Neural cell (in vitro differentiated cells): ENCODE data around the gene SNUPN.

Source experiments
- EP300 ChIP-seq: fragments of 450-650 bp; conservative IDR thresholded peaks from 2 replicates; pipeline ENCODE4 v1.6.1; 2014; ENCODE audit warnings: antibody characterized with exemption, mild to moderate bottlenecking, moderate library complexity; ENCODE audit not compliant: poor library complexity, severe bottlenecking
- EZH2 ChIP-seq: fragments of 200-600, 300-800 bp; shearing (Covaris generic), sonication (generic); IDR thresholded peaks from 2 replicates; pipeline ENCODE4 v1.6.1; 2014; ENCODE audit warnings: antibody characterized with exemption, low read length, borderline replicate concordance, mild to moderate bottlenecking; ENCODE audit not compliant: insufficient read depth, poor library complexity, severe bottlenecking
- MXI1 ChIP-seq: fragments of 450-650 bp; conservative IDR thresholded peaks from 2 replicates; pipeline ENCODE4 v1.6.1; 2014; ENCODE audit warnings: antibody characterized with exemption, mild to moderate bottlenecking; ENCODE audit not compliant: poor library complexity, severe bottlenecking
- POLR2AphosphoS5 ChIP-seq: IDR thresholded peaks from 2 replicates; pipeline ENCODE4 v1.6.1; 2012
- RAD21 ChIP-seq: fragments of 450-650 bp; conservative IDR thresholded peaks from 2 replicates; pipeline ENCODE4 v1.6.1; 2014; ENCODE audit warnings: antibody characterized with exemption, mild to moderate bottlenecking, moderate library complexity
- TAF1 ChIP-seq: IDR thresholded peaks from 2 replicates; pipeline ENCODE4 v1.6.1; 2012; ENCODE audit warnings: low read depth
- TF ChIP-seq, protein P1 (sequence below): IDR thresholded peaks from 2 replicates; pipeline ENCODE4 v1.6.1; 2012; ENCODE audit warnings: borderline replicate concordance
- TF ChIP-seq, protein P2 (sequence below): fragments of 450-650 bp; IDR thresholded peaks from 2 replicates; pipeline ENCODE4 v1.5.1; 2014; ENCODE audit warnings: antibody characterized with exemption, mild to moderate bottlenecking, moderate library complexity; ENCODE audit not compliant: poor library complexity, severe bottlenecking

DNA sequence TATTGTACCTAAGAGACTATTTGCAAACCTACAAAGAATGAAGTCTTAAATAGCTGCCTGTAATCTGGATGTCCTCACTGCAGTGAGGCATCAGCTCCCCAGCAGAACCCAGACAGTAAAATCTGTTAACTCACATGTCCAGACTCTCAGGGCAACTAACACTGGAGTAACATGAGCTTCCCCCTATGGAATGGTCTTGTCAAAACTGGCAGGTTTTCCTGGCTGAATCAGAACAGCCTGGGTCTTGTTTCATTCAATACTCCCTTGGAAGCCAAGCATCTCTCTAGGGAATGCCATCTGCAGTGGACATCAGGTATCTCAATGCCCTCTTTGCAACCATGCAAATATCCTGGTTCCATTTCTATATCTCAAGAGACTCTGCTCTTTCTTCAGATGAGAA is 70.8 kb downstream of the SNUPN start:
- TF ChIP-seq TAF1 (no peak), RAD21 (no peak), POLR2AphosphoS5 (no peak), EZH2 (no peak), EP300 (no peak), MXI1 (no peak)
- TF ChIP-seq, protein P1, sequence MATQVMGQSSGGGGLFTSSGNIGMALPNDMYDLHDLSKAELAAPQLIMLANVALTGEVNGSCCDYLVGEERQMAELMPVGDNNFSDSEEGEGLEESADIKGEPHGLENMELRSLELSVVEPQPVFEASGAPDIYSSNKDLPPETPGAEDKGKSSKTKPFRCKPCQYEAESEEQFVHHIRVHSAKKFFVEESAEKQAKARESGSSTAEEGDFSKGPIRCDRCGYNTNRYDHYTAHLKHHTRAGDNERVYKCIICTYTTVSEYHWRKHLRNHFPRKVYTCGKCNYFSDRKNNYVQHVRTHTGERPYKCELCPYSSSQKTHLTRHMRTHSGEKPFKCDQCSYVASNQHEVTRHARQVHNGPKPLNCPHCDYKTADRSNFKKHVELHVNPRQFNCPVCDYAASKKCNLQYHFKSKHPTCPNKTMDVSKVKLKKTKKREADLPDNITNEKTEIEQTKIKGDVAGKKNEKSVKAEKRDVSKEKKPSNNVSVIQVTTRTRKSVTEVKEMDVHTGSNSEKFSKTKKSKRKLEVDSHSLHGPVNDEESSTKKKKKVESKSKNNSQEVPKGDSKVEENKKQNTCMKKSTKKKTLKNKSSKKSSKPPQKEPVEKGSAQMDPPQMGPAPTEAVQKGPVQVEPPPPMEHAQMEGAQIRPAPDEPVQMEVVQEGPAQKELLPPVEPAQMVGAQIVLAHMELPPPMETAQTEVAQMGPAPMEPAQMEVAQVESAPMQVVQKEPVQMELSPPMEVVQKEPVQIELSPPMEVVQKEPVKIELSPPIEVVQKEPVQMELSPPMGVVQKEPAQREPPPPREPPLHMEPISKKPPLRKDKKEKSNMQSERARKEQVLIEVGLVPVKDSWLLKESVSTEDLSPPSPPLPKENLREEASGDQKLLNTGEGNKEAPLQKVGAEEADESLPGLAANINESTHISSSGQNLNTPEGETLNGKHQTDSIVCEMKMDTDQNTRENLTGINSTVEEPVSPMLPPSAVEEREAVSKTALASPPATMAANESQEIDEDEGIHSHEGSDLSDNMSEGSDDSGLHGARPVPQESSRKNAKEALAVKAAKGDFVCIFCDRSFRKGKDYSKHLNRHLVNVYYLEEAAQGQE = no peak
- TF ChIP-seq, protein P2, sequence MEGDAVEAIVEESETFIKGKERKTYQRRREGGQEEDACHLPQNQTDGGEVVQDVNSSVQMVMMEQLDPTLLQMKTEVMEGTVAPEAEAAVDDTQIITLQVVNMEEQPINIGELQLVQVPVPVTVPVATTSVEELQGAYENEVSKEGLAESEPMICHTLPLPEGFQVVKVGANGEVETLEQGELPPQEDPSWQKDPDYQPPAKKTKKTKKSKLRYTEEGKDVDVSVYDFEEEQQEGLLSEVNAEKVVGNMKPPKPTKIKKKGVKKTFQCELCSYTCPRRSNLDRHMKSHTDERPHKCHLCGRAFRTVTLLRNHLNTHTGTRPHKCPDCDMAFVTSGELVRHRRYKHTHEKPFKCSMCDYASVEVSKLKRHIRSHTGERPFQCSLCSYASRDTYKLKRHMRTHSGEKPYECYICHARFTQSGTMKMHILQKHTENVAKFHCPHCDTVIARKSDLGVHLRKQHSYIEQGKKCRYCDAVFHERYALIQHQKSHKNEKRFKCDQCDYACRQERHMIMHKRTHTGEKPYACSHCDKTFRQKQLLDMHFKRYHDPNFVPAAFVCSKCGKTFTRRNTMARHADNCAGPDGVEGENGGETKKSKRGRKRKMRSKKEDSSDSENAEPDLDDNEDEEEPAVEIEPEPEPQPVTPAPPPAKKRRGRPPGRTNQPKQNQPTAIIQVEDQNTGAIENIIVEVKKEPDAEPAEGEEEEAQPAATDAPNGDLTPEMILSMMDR = no peak
